Measurements from ENCODE around the gene ARHGAP30.
"Not testable (repeated sequence)": the region's sequence is repeated elsewhere in the genome, so short reads cannot be mapped to it uniquely, and the experiment has no call there.

ARHGAP30 gene, protein sequence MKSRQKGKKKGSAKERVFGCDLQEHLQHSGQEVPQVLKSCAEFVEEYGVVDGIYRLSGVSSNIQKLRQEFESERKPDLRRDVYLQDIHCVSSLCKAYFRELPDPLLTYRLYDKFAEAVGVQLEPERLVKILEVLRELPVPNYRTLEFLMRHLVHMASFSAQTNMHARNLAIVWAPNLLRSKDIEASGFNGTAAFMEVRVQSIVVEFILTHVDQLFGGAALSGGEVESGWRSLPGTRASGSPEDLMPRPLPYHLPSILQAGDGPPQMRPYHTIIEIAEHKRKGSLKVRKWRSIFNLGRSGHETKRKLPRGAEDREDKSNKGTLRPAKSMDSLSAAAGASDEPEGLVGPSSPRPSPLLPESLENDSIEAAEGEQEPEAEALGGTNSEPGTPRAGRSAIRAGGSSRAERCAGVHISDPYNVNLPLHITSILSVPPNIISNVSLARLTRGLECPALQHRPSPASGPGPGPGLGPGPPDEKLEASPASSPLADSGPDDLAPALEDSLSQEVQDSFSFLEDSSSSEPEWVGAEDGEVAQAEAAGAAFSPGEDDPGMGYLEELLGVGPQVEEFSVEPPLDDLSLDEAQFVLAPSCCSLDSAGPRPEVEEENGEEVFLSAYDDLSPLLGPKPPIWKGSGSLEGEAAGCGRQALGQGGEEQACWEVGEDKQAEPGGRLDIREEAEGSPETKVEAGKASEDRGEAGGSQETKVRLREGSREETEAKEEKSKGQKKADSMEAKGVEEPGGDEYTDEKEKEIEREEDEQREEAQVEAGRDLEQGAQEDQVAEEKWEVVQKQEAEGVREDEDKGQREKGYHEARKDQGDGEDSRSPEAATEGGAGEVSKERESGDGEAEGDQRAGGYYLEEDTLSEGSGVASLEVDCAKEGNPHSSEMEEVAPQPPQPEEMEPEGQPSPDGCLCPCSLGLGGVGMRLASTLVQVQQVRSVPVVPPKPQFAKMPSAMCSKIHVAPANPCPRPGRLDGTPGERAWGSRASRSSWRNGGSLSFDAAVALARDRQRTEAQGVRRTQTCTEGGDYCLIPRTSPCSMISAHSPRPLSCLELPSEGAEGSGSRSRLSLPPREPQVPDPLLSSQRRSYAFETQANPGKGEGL

DNA sequence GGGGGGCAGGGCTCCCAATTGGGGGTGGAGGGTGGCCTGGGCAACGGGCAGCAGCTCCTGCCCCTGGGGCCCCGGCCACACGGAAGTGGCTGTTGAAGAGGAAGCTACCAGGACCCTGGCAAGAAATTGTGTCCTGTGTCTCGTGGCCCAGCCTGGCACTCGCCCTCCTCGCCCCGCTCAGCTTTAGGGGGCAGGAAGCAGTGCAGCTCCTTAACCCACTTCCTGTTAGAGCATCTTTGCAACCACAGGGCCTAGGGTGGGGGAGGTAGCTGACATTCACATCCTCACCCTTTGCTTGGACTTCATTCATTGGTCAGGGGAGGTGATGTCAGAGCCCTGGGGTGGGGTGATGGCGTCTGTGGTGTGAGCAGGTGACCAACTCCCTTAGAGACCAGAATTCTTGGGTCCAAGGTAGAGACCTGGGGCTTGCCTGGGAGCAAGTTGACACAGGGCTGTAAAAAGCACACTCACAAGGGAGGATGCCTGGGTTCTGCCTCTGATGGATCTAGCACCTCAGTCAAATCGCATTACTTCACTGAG is at the start of gene ARHGAP30:
ARHGAP30 (minus strand) TSS at position 161 of the 540 bp plus-strand sequence. CDS start 267 bp downstream, outside the sequence.
- peak; percentile 96 for DNase-seq

DNA sequence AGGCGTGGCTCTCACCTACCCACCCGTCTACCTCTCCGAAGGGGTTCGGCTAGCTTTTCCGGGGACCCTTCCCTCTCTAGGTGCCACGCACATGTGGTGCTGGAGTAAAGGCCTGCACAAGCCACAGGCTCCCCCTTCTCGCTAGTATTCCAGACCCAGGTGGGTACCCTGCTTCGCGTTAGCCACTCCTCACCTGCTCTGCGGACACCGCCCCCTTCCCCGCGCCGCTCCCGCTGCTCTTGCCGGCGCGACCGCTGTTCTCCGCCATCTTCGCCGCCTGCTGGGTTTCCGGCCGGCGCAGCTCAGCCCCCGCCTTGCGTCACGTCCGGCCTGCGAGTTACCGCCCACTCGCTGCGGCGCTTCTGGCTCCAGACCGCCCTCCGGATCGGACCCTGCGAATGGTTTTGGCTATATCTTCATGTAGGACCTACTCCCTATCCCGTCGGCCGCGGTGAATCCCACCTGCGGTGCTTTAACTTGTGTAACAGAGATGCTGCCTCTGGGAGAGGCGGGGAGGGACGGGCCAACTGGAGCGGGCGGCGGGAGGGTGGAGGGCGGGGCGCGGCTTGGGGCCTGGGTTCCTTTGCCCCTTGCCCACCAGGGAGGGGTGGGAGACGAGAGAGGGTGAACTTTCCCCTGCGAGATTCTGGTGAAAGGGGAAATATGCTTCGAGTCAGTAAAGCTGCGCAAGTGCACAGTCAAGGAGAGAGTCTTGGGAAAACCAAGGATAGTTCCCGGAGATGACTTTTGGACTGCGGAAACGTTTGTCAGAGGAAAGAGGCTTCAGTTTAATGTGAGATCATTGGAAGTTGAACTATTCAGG is 48.3 kb upstream of the ARHGAP30 start, which contains the start of the genes NIT1 and PFDN2:
NIT1 (plus strand) TSS at position 347 of the 823 bp plus-strand sequence; CDS start at position 419, 72 bp downstream.
PFDN2 (minus strand) TSS at position 279 of the 823 bp plus-strand sequence; CDS start at position 268, 11 bp downstream.
- peak; percentile 86 for DNase-seq

DNA sequence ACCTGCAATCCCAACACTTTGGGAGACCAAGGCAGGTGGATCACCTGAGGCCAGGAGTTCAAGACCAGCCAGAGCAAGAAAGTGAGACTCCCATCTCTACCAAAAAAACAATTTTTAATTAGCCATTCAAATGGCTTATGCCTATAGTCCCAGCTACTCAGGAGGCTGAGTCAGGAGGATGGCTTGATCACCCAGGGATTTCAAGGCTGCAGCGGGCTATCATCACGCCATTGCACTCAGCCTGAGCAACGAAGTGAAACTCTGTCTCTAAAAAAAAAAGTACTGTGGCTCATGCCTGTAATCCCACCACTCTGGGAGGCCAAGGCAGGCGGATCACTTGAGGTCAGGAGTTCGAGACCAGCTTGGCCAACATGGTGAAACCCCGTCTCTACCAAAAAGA is 46.3 kb upstream of the ARHGAP30 start:
- DNase-seq = not testable (repeated sequence)

DNA sequence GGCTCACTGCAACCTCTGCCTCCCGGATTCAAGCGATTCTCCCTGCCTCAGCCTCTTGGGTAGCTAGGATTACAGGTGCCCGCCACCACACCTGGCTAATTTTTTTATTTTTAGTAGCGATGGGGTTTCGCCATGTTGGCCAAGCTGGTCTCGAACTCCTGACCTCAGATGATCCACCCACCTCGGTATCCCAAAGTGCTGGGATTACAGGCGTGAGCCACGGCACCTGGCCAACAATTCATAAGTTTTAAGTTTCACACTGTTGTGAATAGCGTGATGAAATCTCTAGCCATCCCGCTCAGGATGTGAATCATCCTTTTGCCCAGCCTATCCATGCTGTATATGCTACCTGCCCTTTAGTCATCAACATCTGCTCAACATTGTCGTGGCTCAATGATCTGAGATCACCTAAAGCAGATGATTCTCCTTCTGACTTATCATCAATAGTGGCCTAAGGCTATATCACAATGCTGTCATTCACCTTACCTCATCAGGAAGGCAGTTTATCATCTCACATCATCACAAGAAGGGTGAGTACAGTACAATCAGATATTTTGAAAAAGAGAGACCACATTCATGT is 45.5 kb upstream of the ARHGAP30 start:
- no peak for DNase-seq

DNA sequence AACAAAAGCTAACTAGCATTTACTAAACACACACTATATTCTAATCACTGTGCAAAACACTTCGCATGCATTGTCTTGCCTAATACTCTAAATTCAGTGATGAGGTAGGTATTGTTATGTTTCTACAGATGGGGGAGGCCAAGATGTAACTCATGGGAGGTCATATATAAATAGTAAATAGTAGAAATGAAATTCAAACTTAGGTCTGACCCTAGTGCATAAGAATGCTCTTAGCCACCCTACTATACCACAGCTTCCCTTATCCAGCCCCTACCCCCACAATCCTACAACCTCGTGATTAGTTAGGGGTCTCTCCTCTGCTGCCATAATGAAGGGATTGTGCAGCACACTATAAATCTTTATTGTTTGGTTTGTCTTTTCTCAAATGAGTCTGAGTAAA is 44.9 kb upstream of the ARHGAP30 start:
- DNase-seq = no peak

DNA sequence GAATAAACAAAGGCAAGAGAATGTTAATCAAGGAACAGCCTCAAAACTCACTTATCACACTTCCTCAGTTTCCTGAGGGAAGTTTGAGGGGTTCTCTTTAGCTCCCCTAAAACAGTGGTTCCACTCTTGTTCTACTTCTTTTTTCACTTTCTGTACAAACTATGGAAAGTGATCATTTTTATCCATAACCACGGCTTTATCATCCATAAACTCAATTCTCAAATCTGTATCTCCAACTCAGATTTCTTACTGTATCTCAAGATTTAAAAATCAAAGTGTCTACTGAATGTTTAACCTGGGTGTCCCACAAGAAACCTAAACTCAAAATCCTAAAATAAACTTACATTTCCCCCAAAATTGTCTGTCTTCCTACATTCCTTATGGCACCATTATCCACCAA is 44.2 kb upstream of the ARHGAP30 start:
- DNase-seq = no peak

DNA sequence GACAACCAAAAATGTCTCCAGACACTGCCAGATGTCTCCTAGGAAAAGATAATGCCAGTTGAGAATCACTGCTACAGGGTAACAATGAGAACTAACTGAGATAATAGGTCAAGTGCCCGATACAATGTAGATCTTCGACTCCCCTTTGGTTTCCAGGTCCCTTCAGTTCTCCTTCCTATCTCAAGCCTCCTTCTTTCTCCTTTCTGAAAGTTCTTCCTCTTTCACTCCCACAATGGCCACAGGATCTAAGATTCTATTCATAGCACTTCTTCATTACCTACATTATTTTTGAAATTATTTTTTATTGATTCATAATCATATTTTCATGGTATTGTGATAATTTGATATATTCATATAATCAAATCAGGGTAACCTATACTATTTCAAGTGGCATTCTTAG is 41.8 kb upstream of the ARHGAP30 start:
- no peak for DNase-seq

DNA sequence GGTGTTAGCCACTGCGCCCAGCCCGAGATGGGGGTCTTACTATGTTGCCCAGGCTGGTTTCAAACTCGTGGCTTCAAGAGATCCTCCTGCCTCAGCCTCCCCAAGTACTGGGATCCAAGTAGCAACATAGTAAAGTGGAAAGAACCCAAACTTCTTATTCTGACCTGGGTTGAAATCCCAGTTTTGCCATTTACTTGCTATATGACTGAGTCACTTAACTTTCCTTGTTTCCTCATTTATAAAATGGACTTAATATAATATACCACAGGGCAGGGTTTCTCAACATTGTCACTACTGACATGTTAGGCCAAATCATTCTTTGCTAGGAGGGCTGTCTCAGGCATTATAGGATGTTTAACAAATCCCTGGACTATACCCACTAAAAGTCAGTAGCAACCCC is 41.4 kb upstream of the ARHGAP30 start:
- no peak for DNase-seq

DNA sequence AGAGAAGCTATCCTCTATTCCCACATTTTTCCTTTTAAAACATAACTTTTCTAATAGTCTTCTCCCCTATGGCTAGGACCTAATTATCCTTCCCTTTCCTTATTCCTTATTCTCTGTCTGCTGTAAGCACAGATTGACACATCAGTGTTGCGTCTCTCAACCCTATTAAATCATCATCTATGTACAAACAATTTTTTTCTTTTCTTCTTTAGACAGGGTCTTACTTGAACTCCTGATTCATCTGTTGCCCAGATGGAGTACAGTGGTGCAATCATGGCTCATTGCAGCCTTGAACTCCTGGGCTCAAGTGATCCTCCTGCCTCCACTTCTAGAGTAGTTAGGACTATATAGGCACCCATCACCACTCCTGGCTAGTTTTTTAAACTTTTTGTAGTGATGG is 36.7 kb upstream of the ARHGAP30 start:
- DNase-seq = no peak

DNA sequence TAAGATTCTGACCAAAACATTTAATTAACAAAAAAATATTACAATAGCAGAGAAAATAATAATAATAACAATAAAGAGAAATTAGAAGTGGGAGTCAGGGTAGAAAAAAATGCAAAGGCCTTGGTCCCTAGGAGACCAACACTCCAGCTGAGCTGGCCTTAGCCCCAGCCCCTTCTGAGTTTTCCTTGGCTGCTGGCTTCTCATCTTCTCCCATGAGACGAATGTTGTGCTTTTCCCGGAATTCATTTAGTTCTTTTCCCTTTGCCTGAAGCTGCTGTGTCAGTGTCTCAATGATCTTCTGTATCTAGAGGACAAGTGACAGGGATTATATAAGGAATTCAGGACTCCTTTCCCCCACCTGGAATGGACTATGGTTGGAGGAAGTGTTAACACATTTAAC is 30.9 kb upstream of the ARHGAP30 start:
- DNase-seq = no peak

DNA sequence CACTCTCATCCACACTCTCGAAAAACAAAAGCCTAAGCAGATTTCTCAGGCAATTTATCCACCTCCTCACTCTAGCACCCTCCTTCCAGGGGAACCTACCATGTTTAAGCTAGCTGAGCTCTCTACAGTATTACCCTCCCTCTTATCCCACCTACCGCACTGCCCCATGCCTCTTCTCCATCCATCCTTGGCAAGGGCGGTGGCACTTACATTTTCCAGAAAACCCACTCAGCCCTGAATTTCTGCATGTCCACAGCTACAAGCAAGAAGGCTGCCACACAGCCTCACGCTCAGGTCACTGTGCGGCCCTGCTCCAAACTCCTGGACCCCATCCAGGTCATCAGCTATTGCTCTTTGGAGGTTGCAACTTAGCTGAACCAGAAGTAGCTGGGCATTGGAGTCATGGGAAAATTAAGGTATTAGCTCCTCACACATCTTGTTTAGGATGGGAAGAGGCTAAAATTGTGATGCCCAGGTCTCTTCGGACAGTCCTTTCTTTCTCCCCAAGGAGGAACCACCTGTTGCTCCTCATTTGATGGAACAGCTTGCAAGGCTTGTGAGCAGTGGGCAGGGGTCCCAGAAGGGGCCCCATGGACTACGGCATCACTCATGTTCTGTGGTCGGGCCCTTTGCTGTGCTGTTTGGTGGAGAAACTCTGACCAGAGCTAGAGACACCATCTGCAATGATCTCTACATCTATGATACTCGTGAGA is 29.6 kb upstream of the ARHGAP30 start:
- no peak for DNase-seq

DNA sequence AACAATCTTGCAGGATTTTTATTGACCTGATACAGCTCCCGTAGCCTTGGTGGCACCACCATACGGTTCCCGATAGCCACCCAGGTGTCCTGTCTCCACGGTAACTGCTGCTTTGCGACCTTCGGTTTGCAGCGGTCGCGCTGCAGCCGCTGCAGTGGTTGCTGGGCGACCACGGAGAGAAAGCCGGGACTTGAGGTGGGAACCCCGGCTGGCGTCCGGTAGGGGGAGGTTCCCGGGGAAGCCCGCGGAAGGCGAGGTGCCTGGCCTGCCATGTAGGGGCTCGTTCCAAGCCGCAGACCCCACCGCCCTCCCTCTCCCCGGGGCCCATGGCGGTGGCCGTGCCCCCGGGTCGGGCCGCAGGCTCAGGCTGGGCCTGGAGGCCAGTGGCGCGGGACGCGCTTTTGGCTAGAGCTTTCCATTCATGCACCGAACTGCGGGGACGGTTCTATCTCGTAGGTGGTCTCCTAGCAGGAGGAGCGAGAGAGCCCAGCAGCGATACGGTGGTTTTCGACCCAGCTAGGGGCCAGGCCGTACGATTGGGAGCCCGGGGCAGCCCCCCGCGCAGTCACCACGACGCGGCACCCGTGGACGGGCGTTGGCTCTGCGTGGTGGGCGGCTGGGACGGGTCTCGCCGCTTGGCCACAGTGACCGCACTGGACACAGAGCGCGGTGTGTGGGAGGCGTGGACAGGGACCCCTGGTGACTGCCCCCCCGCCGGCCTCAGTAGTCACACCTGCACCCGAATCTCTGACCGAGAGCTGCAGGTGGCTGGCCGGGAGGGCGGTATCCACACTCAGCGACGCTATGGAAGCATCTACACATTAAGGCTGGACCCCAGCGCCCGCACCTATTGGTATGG is 28.7 kb upstream of the ARHGAP30 start, which contains the start of gene KLHDC9:
KLHDC9 (plus strand) TSS at position 152 of the 859 bp plus-strand sequence; CDS start at position 327, 175 bp downstream.
- DNase-seq = peak; percentile 89

DNA sequence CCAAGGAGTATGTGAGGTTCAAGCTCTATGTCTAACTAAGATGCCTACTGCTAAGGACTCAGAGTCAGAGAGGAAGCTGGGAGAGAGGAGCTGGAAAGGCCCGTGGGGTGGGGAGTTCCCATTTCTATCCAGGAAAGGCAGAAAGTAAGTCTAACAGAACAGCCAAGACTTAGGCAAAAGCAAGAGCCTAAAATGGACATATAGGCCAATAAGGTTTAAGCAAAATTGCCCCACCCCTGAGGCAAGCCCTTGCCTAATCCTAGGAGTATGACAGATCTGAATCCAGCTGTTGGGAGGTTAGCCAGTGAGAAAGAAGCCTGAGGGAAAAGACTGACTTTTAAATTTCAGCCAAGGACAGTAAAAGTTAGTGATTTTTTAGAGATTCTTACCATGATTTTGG is 26.8 kb upstream of the ARHGAP30 start:
- DNase-seq = no peak

DNA sequence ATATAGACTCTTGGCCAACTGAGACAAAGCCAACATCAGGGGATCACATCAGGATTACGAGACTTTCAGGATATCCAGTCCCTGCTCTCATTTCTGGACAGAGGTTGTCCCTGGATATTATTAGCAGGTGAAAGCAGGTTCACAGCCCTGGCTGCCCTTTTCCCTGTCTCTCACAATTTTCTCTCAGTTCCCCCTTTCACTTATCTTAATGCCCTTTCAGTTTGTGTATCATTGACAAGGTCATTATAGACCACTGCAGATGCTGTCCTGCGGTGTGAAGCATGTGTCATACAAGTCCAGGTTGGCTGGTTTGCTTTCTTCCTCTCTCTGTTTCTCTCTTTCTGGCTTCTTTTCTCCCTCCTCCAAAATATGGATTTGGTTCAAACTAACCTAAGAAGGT is 26.3 kb upstream of the ARHGAP30 start:
- DNase-seq = no peak

DNA sequence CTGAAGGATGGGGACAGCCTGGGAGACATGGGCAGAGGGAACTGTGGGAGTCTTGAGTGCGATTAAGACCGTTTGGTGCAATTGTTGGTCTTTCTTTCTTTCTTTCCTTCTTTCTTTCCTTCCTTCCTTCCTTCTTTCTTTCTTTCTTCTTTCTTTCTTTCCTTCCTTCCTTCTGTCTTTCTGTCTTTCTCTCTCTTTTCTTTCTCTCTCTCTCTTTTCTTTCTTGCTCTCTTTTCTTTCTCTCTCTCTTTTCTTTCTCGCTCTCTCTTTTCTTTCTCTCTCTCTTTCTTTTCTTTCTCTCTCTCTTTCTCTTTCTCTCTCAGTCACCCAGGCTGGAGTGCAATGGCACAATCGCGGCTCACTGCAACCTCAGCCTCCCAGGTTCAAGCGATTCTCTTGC is 25.5 kb upstream of the ARHGAP30 start:
- no peak for DNase-seq

DNA sequence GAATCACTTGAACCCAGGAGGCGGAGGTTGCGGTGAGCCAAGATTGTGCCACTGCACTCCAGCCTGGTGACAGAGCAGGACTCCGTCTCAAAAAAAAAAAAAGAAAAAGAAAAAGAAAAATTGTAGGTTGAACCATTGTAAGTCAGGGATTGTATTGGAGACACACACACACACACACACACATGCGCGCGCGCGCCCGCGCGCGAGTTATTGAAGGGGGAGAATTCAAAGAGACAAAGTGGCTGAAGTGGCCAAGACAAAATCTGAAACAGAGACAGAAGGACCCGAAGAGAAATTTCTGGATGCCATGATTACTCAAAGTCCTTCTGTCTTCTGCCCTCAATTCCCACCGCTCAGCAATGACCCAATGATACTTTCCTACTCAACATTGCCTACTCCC is 24.8 kb upstream of the ARHGAP30 start:
- DNase-seq = no peak

DNA sequence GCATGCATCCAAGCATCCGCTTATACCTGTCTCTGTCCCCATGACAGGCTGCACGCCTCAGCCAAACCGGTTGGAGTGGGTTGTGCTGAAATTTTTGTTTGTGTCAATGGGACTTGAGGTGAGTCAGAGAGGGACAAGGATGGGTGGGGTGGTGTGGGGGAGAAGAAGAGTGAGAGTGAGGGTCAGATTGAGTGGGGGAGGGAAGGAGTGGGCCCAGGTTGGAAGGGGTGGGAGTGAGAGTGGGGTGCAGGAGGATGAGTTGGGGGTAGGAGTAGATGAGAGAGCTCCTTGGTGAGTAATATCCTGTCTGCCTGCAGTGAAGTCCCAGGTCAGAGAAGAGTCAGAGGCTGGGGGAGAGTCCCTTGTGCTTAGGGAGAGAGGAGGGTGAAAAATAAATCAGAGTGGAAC is 22.9 kb upstream of the ARHGAP30 start:
- DNase-seq = no peak

DNA sequence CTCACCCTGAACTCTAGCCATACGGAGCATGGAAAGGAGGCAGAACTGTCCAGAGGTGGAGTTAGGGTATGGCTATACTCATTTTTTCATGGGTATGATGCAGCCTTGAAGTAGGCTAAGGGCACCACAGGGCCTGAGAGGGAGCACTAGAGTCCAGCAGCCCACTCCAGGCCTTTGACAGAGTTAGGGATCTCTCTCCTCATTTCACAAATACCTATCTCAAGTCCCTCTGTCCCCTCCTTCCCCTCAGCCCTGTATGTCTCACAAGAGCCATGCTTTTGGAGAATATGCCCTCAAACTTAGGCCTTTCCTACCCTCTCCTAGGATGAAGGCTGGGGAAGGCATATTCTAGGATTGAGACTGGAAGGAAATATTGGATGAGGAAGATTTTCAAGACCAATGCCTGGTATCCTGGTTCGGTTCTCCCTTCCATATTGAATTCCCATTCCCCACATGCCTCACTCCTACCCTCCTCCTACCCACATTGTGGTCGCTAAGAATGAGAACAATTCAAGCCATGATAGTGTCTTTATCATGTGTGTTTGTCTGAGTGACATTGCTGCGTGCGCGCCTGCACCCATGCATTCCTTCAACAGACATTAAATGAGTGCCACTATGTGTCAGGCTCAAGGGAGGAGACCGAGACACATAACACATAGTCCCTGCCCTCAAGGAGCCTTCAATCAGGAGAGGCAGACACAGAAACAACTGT is 22.3 kb upstream of the ARHGAP30 start:
- no peak for DNase-seq

DNA sequence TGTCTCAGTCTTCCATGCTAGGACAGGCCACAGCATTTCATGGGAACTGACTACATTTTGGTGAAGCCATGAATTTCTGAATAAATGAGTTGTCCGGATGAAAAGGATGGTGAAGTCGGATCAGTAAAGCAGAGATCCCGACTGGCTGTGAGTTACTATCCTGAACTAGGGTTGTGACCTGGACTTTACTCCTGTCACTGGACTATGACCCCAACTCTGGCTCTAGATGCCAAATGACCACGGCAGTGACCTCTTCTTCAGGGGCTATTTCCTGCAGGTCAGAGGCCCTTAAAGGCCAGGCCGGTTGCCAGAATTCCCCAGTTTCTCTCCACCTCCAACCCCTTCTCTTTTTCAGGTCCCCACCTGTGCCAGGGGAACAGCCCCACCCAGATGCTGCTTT is 21.4 kb upstream of the ARHGAP30 start:
- no peak for DNase-seq
